Panc1 (cell line): Measurements from ENCODE around the gene GJC2. TPM values are rescaled to one million over a fixed set of nuclear protein-coding genes. Genes with fewer than 3 reads are reported as not detected.

Experiments used
- ATAC-seq: fragments of 200-7000 bp; cut with Tn5 transposase; 2 replicates; pipeline ENCODE4 v1.9.1; 2020; ENCODE audit warnings: mild to moderate bottlenecking, moderate library complexity
- BruUV-seq: library from RNA; stranded (reverse); fragments of 400-500 nt; replicated peaks from 2 replicates; lab custom pipeline; 2021; lab: Mats Ljungman, UMichigan
- CTCF ChIA-PET: fragments of 300-600 bp; sonication (Branson Sonifier 250); formaldehyde crosslinking; loops from one replicate; lab custom pipeline; 2022; ENCODE audit warnings: antibody characterized with exemption; lab: Charles Lee
- POLR2A ChIA-PET: fragments of 300-600 bp; sonication (Branson Sonifier 250); formaldehyde crosslinking; loops from one replicate; lab custom pipeline; 2022; ENCODE audit warnings: antibody characterized with exemption; lab: Charles Lee
- DNase-seq: peaks from one replicate; pipeline ENCODE4 v3.0.0-alpha.2; 2010; ENCODE audit warnings: low read depth, low spot score
- H3K27ac ChIP-seq: 2 replicates; pipeline ENCODE4 v1.5.1; 2011; ENCODE audit warnings: mild to moderate bottlenecking, low read length, inconsistent platforms
- H3K27me3 ChIP-seq: fragments of 200-500 bp; sonication (Bioruptor generic); 2 replicates; pipeline ENCODE4 v1.6.0; 2014; ENCODE audit warnings: low read length, inconsistent platforms; ENCODE audit not compliant: control insufficient read depth, insufficient read depth
- H3K36me3 ChIP-seq: fragments of 200-500 bp; sonication (Bioruptor generic); 2 replicates; pipeline ENCODE4 v1.5.1; 2014; ENCODE audit warnings: inconsistent platforms, mild to moderate bottlenecking, low read length, moderate library complexity; ENCODE audit not compliant: control insufficient read depth, insufficient read depth
- H3K4me1 ChIP-seq: 2 replicates; pipeline ENCODE4 v1.5.1; 2011; ENCODE audit warnings: inconsistent platforms, mild to moderate bottlenecking, low read length, moderate library complexity; ENCODE audit not compliant: control insufficient read depth, insufficient read depth
- H3K4me3 ChIP-seq, 2 experiments: 2 replicates each; pipeline ENCODE4 v1.5.1; 2011 to 2012; ENCODE audit warnings: low read depth in 2 of 2, low read length in 2 of 2, mild to moderate bottlenecking in 2 of 2, inconsistent platforms in 1 of 2, moderate library complexity in 1 of 2
- H3K9me3 ChIP-seq: fragments of 200-500 bp; sonication (Bioruptor generic); 2 replicates; pipeline ENCODE4 v1.5.1; 2014; ENCODE audit warnings: low read depth, mild to moderate bottlenecking, inconsistent platforms, low read length, moderate library complexity; ENCODE audit not compliant: control insufficient read depth, insufficient read depth
- POLR2AphosphoS5 ChIP-seq: IDR thresholded peaks from 2 replicates; pipeline ENCODE4 v1.6.1; 2012; ENCODE audit warnings: mild to moderate bottlenecking, low read depth, low read length, moderate library complexity
- REST ChIP-seq, 2 experiments: IDR thresholded peaks; 2 replicates each; pipeline ENCODE4 v1.6.1; 2011 to 2012; ENCODE audit warnings: low read depth in 2 of 2, control low read depth in 1 of 2, low read length in 1 of 2, mild to moderate bottlenecking in 1 of 2, moderate library complexity in 1 of 2; ENCODE audit not compliant: insufficient read depth in 1 of 2
- SIN3A ChIP-seq: IDR thresholded peaks from 2 replicates; pipeline ENCODE4 v1.6.1; 2012; ENCODE audit warnings: low read depth, mild to moderate bottlenecking, low read length, moderate library complexity, borderline replicate concordance; ENCODE audit not compliant: insufficient read depth
- TCF7L2 ChIP-seq: IDR thresholded peaks from 2 replicates; pipeline ENCODE4 v1.6.1; 2011; ENCODE audit warnings: mild to moderate bottlenecking, low read depth, low read length, inconsistent platforms
- in situ Hi-C: cut with HindIII; loops from 2 replicates; pipeline ENCODE4 v1.10.0; 2016; ENCODE audit warnings: low sequenced_read_pairs, low pct_unique_long_range_greater_than_20kb
- intact Hi-C: fragments of 100-400 bp; cut with micrococcal nuclease; formaldehyde crosslinking; loops from one replicate; pipeline ENCODE4 v1.10.0; 2022; ENCODE audit not compliant: unreplicated experiment
- total RNA-seq: library from RNA; stranded (reverse); gene quantifications from one replicate; pipeline ENCODE4 v1.2.1, GENCODE V29; 2021; ENCODE audit not compliant: unreplicated experiment
- TF ChIP-seq, protein P1 (sequence below): fragments of 450-650 bp; IDR thresholded peaks from 2 replicates; pipeline ENCODE4 v1.5.1; 2017; ENCODE audit warnings: mild to moderate bottlenecking

The GJC2 gene
- total RNA-seq, 1 experiment from 2014 or later = 2.4 TPM

DNA sequence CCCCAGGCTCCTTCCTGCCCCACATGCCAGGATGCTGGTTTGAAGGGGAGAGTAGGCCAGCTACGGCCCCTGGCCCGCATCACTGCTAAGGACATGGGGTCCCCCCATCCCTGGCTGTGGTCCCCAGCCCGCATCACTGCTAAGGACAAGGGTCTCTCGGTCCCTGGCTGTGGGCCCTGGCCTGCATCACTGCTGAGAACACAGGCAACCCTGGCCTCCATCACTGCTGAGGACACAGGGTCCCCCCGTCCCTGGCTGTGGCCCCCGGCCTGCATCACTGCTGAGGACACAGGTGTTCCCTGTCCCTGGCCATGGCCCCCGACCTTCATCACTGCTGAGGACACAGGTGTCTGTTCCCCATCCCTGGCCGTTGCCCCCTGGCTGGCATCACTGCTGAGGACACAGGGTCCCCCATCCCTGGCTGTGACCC lies 57.7 kb downstream of the GJC2 start:
- no peak overlapping the region for H3K4me3 ChIP-seq
- peaks cover 12% of the 10 kb centered on the region; the same call in 1 of the 2 replicates for H3K4me1 ChIP-seq
- DNase-seq (no peak), ATAC-seq (no peak)
- ChIA-PET POLR2A (no interaction called here), CTCF (no interaction called here)
- no peak overlapping the region for H3K27ac ChIP-seq
- H3K9me3 ChIP-seq = no peaks in the 10 kb centered on the region
- in situ Hi-C loops = no loop called here
- TF ChIP-seq TCF7L2 = no peak
- no peak for TF ChIP-seq REST (IDR thresholded peaks at IDR 0.05; ENCODE audit: insufficient read depth in 1 of 2, low read depth in 2 of 2, low read length in 1 of 2)
- no TSS peak for BruUV-seq
- intact Hi-C loops = no loop called here
- no peaks in the 10 kb centered on the region for H3K27me3 ChIP-seq
- H3K36me3 ChIP-seq = no peaks in the 10 kb centered on the region

- ChIA-PET CTCF (no interaction called here), POLR2A (no interaction called here)
- no peaks in the 10 kb centered on the region for H3K9me3 ChIP-seq
- no peak within 1 kb of the TSS for H3K27ac ChIP-seq
- DNase-seq (no peak), ATAC-seq (no peak)
- no peak within 1 kb of the TSS for H3K4me3 ChIP-seq
- TF ChIP-seq, protein P1, sequence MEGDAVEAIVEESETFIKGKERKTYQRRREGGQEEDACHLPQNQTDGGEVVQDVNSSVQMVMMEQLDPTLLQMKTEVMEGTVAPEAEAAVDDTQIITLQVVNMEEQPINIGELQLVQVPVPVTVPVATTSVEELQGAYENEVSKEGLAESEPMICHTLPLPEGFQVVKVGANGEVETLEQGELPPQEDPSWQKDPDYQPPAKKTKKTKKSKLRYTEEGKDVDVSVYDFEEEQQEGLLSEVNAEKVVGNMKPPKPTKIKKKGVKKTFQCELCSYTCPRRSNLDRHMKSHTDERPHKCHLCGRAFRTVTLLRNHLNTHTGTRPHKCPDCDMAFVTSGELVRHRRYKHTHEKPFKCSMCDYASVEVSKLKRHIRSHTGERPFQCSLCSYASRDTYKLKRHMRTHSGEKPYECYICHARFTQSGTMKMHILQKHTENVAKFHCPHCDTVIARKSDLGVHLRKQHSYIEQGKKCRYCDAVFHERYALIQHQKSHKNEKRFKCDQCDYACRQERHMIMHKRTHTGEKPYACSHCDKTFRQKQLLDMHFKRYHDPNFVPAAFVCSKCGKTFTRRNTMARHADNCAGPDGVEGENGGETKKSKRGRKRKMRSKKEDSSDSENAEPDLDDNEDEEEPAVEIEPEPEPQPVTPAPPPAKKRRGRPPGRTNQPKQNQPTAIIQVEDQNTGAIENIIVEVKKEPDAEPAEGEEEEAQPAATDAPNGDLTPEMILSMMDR = no peak
- TF ChIP-seq SIN3A (no peak), REST (IDR thresholded peaks at IDR 0.05; ENCODE audit: insufficient read depth in 1 of 2, low read depth in 2 of 2, low read length in 1 of 2) (no peak), POLR2AphosphoS5 (no peak), TCF7L2 (no peak)
- intact Hi-C loops = no loop called here
- no peaks in the 10 kb centered on the region for H3K36me3 ChIP-seq
- no peaks in the 10 kb centered on the region for H3K27me3 ChIP-seq
- no TSS peak for BruUV-seq
- in situ Hi-C loops = no loop called here
- H3K4me1 ChIP-seq = peaks cover 12% of the 10 kb centered on the region; the same call in 1 of the 2 replicates
Measured at GRCh38 chr1:228207851-228208821, 58.4 kb downstream of the GJC2 start, which contains the start of gene OBSCN. Gene OBSCN (plus strand): TSS chr1:228208044. CDS start chr1:228211784, 3,740 bp downstream.
